Endothelial cell of umbilical vein (primary cell): ENCODE data around the gene CRELD1. TPM values are rescaled to one million over a fixed set of nuclear protein-coding genes. Genes with fewer than 3 reads are reported as not detected.

Experiments used
- BruUV-seq: library from RNA; stranded (reverse); fragments of 400-500 nt; replicated peaks from 2 replicates; lab custom pipeline; 2021; lab: Mats Ljungman, UMichigan
- CTCF ChIA-PET: fragments of 300-600, 350-600 bp; sonication (Branson Sonifier 250); formaldehyde crosslinking; loops from one replicate; lab custom pipeline; 2021; ENCODE audit warnings: antibody characterized with exemption, inconsistent platforms; lab: Charles Lee
- POLR2A ChIA-PET: fragments of 300-600, 350-600 bp; sonication (Branson Sonifier 250); formaldehyde crosslinking; loops from one replicate; lab custom pipeline; 2021; ENCODE audit warnings: antibody characterized with exemption, inconsistent platforms; lab: Charles Lee
- DNase-seq: peaks from one replicate; pipeline ENCODE4 v3.0.0-alpha.2; 2011; ENCODE audit warnings: low read depth, low spot score
- FAIRE-seq: peaks from 2 replicates; lab custom pipeline; 2011; peaks lifted over from hg19 to GRCh38; lab: Jason Lieb, UNC
- H2AFZ ChIP-seq: 2 replicates; pipeline ENCODE4 v1.6.0; 2012; ENCODE audit warnings: low read depth, low read length, control low read depth, inconsistent platforms
- H3K27ac ChIP-seq: 2 replicates; pipeline ENCODE4 v1.5.1; 2011; ENCODE audit warnings: low read depth, mild to moderate bottlenecking, control low read depth, low read length, moderate library complexity; ENCODE audit not compliant: insufficient read depth
- H3K27me3 ChIP-seq, 2 experiments: 2 replicates each; pipeline versions ENCODE4 v1.6.0 to v1.6.1; 2011; ENCODE audit warnings: low read length in 2 of 2, mixed read lengths in 1 of 2; ENCODE audit not compliant: control insufficient read depth in 2 of 2, insufficient read depth in 2 of 2
- H3K36me3 ChIP-seq, 2 experiments: 2 replicates in 1 of 2; 3 replicates in 1 of 2; pipeline ENCODE4 v1.5.1; 2011; ENCODE audit warnings: low read length in 2 of 2, mild to moderate bottlenecking in 1 of 2, moderate library complexity in 1 of 2; ENCODE audit not compliant: control insufficient read depth in 2 of 2, insufficient read depth in 2 of 2; ENCODE audit errors: extremely low read depth in 1 of 2
- H3K4me1 ChIP-seq: 3 replicates; pipeline ENCODE4 v1.5.1; 2011; ENCODE audit warnings: mild to moderate bottlenecking, low read length; ENCODE audit not compliant: control insufficient read depth, insufficient read depth; ENCODE audit errors: extremely low read depth
- H3K4me2 ChIP-seq: 2 replicates; pipeline ENCODE4 v1.6.1; 2011; ENCODE audit warnings: low read length, control low read depth, mixed read lengths; ENCODE audit not compliant: insufficient read depth
- H3K4me3 ChIP-seq, 3 experiments: fragments of 200-600 bp in 1 of 3; sonication (generic), shearing (Covaris generic) in 1 of 3; replicated peaks in 1 of 3; 2 replicates each; pipeline ENCODE4 v1.5.1; 2011 to 2016; ENCODE audit warnings: control low read depth in 3 of 3, low read length in 3 of 3, mild to moderate bottlenecking in 2 of 3, inconsistent platforms in 1 of 3, low read depth in 1 of 3, moderate library complexity in 1 of 3; ENCODE audit not compliant: insufficient read depth in 1 of 3
- H3K79me2 ChIP-seq: 2 replicates; pipeline ENCODE4 v1.6.0; 2012; ENCODE audit warnings: low read length, inconsistent platforms; ENCODE audit not compliant: control insufficient read depth, insufficient read depth
- H3K9ac ChIP-seq: replicated peaks from 2 replicates; pipeline ENCODE3; 2011; ENCODE audit warnings: low read length, control low read depth; ENCODE audit not compliant: insufficient read depth; ENCODE audit errors: extremely low read depth
- H3K9me1 ChIP-seq: replicated peaks from 3 replicates; pipeline ENCODE4 v1.6.0; 2011; ENCODE audit warnings: mild to moderate bottlenecking, low read length; ENCODE audit not compliant: control insufficient read depth, insufficient read depth; ENCODE audit errors: extremely low read depth
- H3K9me3 ChIP-seq: replicated peaks from 2 replicates; pipeline ENCODE4 v1.5.1; 2012; ENCODE audit warnings: low read length, inconsistent platforms; ENCODE audit not compliant: control insufficient read depth, insufficient read depth
- H4K20me1 ChIP-seq: replicated peaks from 2 replicates; pipeline ENCODE3; 2011; ENCODE audit warnings: mild to moderate bottlenecking, low read length; ENCODE audit not compliant: control insufficient read depth, insufficient read depth; ENCODE audit errors: extremely low read depth
- EZH2 ChIP-seq: IDR thresholded peaks from 2 replicates; pipeline ENCODE4 v1.6.1; 2012; ENCODE audit warnings: borderline replicate concordance, low read depth, mild to moderate bottlenecking, moderate library complexity, low read length, inconsistent platforms; ENCODE audit not compliant: severe bottlenecking
- FOS ChIP-seq: IDR thresholded peaks from 2 replicates; pipeline ENCODE4 v1.6.1; 2011; ENCODE audit warnings: mild to moderate bottlenecking, low read length, moderate library complexity, borderline replicate concordance; ENCODE audit not compliant: insufficient read depth
- GATA2 ChIP-seq: IDR thresholded peaks from 2 replicates; pipeline ENCODE4 v1.7.0; 2011; ENCODE audit warnings: low read depth, mild to moderate bottlenecking, moderate library complexity, mixed read lengths, low read length; ENCODE audit not compliant: insufficient read length, insufficient read depth
- JUN ChIP-seq: IDR thresholded peaks from 2 replicates; pipeline ENCODE4 v1.6.1; 2011; ENCODE audit warnings: borderline replicate concordance, low read depth; ENCODE audit not compliant: insufficient read length, insufficient read depth
- MAX ChIP-seq: IDR thresholded peaks from 2 replicates; pipeline ENCODE4 v1.6.1; 2011; ENCODE audit not compliant: insufficient read depth, insufficient read length
- MYC ChIP-seq: IDR thresholded peaks from one replicate; pipeline ENCODE4 v1.6.1; 2011; ENCODE audit warnings: mild to moderate bottlenecking, low read depth, low read length
- POLR2A ChIP-seq: IDR thresholded peaks from 2 replicates; pipeline ENCODE4 v1.6.1; 2012; ENCODE audit warnings: low read depth, mild to moderate bottlenecking, control low read depth, low read length
- POLR2AphosphoS5 ChIP-seq: IDR thresholded peaks from 2 replicates; pipeline ENCODE4 v1.6.1; 2012; ENCODE audit warnings: low read depth, mild to moderate bottlenecking, control low read depth, low read length, moderate library complexity; ENCODE audit not compliant: insufficient read depth
- dilution Hi-C: fragments of 300-500 bp; cut with MboI; formaldehyde crosslinking; loops from one replicate; pipeline ENCODE4 v1.15.0; 2019; ENCODE audit warnings: low sequenced_read_pairs; ENCODE audit not compliant: extremely low pct_ligation_motif_present
- intact Hi-C: fragments of 100-400 bp; cut with micrococcal nuclease; formaldehyde crosslinking; loops from one replicate; pipeline ENCODE4 v1.10.0; 2022
- polyA plus RNA-seq, 4 experiments: library from polyadenylated mRNA; depleted of rRNA in 3 of 4; stranded (reverse) in 3 of 4; unstranded in 1 of 4; fragments of >200 nt; gene quantifications; 2 replicates each; pipeline versions ENCODE4 v1.2.1 to v1.2.3, GENCODE V29; 2011 to 2012; ENCODE audit warnings: missing spikeins in 1 of 4
- total RNA-seq: library from RNA; stranded (reverse); gene quantifications from 2 replicates; pipeline ENCODE4 v1.2.3, GENCODE V29; 2021
- TF ChIP-seq, protein P1 (sequence below), 2 donors: IDR thresholded peaks; 1 replicate in 1 of 2; 2 replicates in 1 of 2; pipeline ENCODE4 v1.5.1; 2011; ENCODE audit warnings: low read length in 2 of 2, mild to moderate bottlenecking in 2 of 2, moderate library complexity in 2 of 2, control low read depth in 1 of 2, inconsistent platforms in 1 of 2, low read depth in 1 of 2; ENCODE audit not compliant: insufficient read depth in 1 of 2; ENCODE audit errors: extremely low read depth in 1 of 2

Gene CRELD1
- total and polyA plus RNA-seq, 2 donors (not counting 3 experiments of a cell fraction or from before 2014, with no cell fraction given) = 21.6 to 43.9 TPM

GRCh38 chr3:9948586-9948985 lies 15.0 kb downstream of the CRELD1 start:
- H3K36me3 ChIP-seq = no peaks in the 10 kb centered on the region
- H2AFZ ChIP-seq = no peak overlapping the region
- no peaks in the 10 kb centered on the region for H3K9me1 ChIP-seq
- no peak overlapping the region for H3K9ac ChIP-seq
- H3K27me3 ChIP-seq = no peaks in the 10 kb centered on the region
- no peak for FAIRE-seq
- CTCF ChIA-PET = no interaction called here
- no peak overlapping the region for H3K27ac ChIP-seq
- H3K4me2 ChIP-seq = no peak overlapping the region
- no peaks in the 10 kb centered on the region for H3K79me2 ChIP-seq
- no peaks in the 10 kb centered on the region for H4K20me1 ChIP-seq
- no TSS peak for BruUV-seq
- no peak for DNase-seq
- H3K4me3 ChIP-seq = no peak overlapping the region
- intact Hi-C loops (loop anchor here (5.0 kb wide), 1 partner anchor 374 kb away; the partner anchor contains the start of gene SEC13), dilution Hi-C loops (no loop called here)
- H3K4me1 ChIP-seq = peaks cover 7% of the 10 kb centered on the region
- H3K9me3 ChIP-seq = no peaks in the 10 kb centered on the region
- TF ChIP-seq, protein P1, sequence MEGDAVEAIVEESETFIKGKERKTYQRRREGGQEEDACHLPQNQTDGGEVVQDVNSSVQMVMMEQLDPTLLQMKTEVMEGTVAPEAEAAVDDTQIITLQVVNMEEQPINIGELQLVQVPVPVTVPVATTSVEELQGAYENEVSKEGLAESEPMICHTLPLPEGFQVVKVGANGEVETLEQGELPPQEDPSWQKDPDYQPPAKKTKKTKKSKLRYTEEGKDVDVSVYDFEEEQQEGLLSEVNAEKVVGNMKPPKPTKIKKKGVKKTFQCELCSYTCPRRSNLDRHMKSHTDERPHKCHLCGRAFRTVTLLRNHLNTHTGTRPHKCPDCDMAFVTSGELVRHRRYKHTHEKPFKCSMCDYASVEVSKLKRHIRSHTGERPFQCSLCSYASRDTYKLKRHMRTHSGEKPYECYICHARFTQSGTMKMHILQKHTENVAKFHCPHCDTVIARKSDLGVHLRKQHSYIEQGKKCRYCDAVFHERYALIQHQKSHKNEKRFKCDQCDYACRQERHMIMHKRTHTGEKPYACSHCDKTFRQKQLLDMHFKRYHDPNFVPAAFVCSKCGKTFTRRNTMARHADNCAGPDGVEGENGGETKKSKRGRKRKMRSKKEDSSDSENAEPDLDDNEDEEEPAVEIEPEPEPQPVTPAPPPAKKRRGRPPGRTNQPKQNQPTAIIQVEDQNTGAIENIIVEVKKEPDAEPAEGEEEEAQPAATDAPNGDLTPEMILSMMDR (IDR thresholded peaks at IDR 0.05; ENCODE audit: extremely low read depth in 1 of 2, insufficient read depth in 1 of 2, low read depth in 1 of 2, low read length in 2 of 2) = no peak
- TF ChIP-seq POLR2AphosphoS5 (no peak), POLR2A (no peak), MYC (no peak), GATA2 (no peak), MAX (no peak), JUN (no peak), FOS (no peak), EZH2 (no peak)
- POLR2A ChIA-PET = no interaction called here
